Epithelial cell of esophagus (primary cell): ENCODE data around the gene PLSCR4.

Source experiments
- DNase-seq: peaks from one replicate; pipeline ENCODE4 v3.0.0; 2010; ENCODE audit warnings: low read depth
- H3K4me3 ChIP-seq: 2 replicates; pipeline ENCODE4 v1.5.1; 2011; ENCODE audit warnings: mild to moderate bottlenecking, low read length, control low read depth
- CTCF ChIP-seq: IDR thresholded peaks from 2 replicates; pipeline ENCODE4 v1.5.1; 2011; ENCODE audit warnings: low read depth, mild to moderate bottlenecking, low read length, control low read depth, inconsistent platforms; ENCODE audit not compliant: insufficient read depth; ENCODE audit errors: missing control alignments

The PLSCR4 gene

GRCh38 chr3:146209371-146209770 is 41.5 kb downstream of the PLSCR4 start:
- no peak for TF ChIP-seq CTCF
- no peak for DNase-seq
- no peak overlapping the region for H3K4me3 ChIP-seq

- DNase-seq = no peak
- TF ChIP-seq CTCF = no peak
- H3K4me3 ChIP-seq = no peak overlapping the region
Measured at GRCh38 chr3:146203776-146204175, 47.1 kb downstream of the PLSCR4 start.

- no peak overlapping the region for H3K4me3 ChIP-seq
- no peak for TF ChIP-seq CTCF
- DNase-seq = no peak
Measured at GRCh38 chr3:146200461-146201220, 50.3 kb downstream of the PLSCR4 start.

GRCh38 chr3:146199762-146200161 is 51.1 kb downstream of the PLSCR4 start:
- H3K4me3 ChIP-seq = no peak overlapping the region
- DNase-seq = no peak
- no peak for TF ChIP-seq CTCF

GRCh38 chr3:146196789-146197188 is 54.1 kb downstream of the PLSCR4 start:
- no peak overlapping the region for H3K4me3 ChIP-seq
- DNase-seq = no peak
- TF ChIP-seq CTCF = no peak

- DNase-seq = no peak
- no peak for TF ChIP-seq CTCF
- H3K4me3 ChIP-seq = no peak overlapping the region
Measured at GRCh38 chr3:146195605-146196004, 55.3 kb downstream of the PLSCR4 start.

- H3K4me3 ChIP-seq = no peak overlapping the region
- DNase-seq = no peak
- no peak for TF ChIP-seq CTCF
Measured at GRCh38 chr3:146195030-146195429, 55.9 kb downstream of the PLSCR4 start.
